Right renal cortex interstitium (tissue), 3 donors: ENCODE results near the gene GOLGA6D. TPM values are rescaled to one million over a fixed set of nuclear protein-coding genes. Genes with fewer than 3 reads are reported as not detected.
"Not testable (repeated sequence)": the region's sequence is repeated elsewhere in the genome, so short reads cannot be mapped to it uniquely, and the experiment has no call there.

Experiments
- DNase-seq, 3 donors: peaks; one replicate each; pipeline ENCODE4 v3.0.0-alpha.2; 2013; ENCODE audit warnings: low read depth in 3 of 3, low spot score in 2 of 3
- polyA plus RNA-seq, 3 donors: library from polyadenylated mRNA; unstranded; fragments of 120-200 nt; gene quantifications; one replicate each; pipeline ENCODE4 v1.2.1, GENCODE V29; 2013; ENCODE audit not compliant: insufficient read length in 3 of 3

GOLGA6D gene
- under 1 TPM in 1 of 3 donors, not detected in 2; 0.11 TPM for polyA plus RNA-seq

GRCh38 chr15:75282572-75282971 lies at the start of gene GOLGA6D:
Gene GOLGA6D, plus strand, starts transcription at chr15:75282835. Its CDS starts 41 bp downstream, at chr15:75282876.
- not testable (repeated sequence) for DNase-seq

GRCh38 chr15:75233504-75234190 lies 49.0 kb upstream of the GOLGA6D start:
- DNase-seq = no peak

GRCh38 chr15:75234191-75234810 lies 48.3 kb upstream of the GOLGA6D start:
- no peak for DNase-seq

- DNase-seq = no peak
These were observed 47.5 kb upstream of the GOLGA6D start for GRCh38 chr15:75235051-75235673.

- no peak for DNase-seq
These were observed 46.6 kb upstream of the GOLGA6D start for GRCh38 chr15:75235760-75236729.

- DNase-seq = no peak
These were observed 45.2 kb upstream of the GOLGA6D start for GRCh38 chr15:75237316-75237982.

- DNase-seq = no peak
These were observed 44.5 kb upstream of the GOLGA6D start for GRCh38 chr15:75238150-75238549.

- not testable (repeated sequence) for DNase-seq
These were observed 36.9 kb upstream of the GOLGA6D start for GRCh38 chr15:75245741-75246140.

- DNase-seq = not testable (repeated sequence)
These were observed 33.6 kb upstream of the GOLGA6D start for GRCh38 chr15:75248991-75249390.

GRCh38 chr15:75249726-75250125 lies 32.9 kb upstream of the GOLGA6D start:
- DNase-seq = no peak

GRCh38 chr15:75251343-75251742 lies 31.3 kb upstream of the GOLGA6D start:
- DNase-seq = not testable (repeated sequence)

- DNase-seq = not testable (repeated sequence)
These were observed 30.4 kb upstream of the GOLGA6D start for GRCh38 chr15:75252285-75252684.

GRCh38 chr15:75258034-75258433 lies 24.6 kb upstream of the GOLGA6D start, which contains the start of gene GOLGA6C:
Gene GOLGA6C, plus strand, starts transcription at chr15:75258334. Its CDS starts 265 bp downstream, at chr15:75258599.
- DNase-seq = not testable (repeated sequence)

- DNase-seq = not testable (repeated sequence)
These were observed 23.9 kb upstream of the GOLGA6D start for GRCh38 chr15:75258620-75259343.

- not testable (repeated sequence) for DNase-seq
These were observed 22.8 kb upstream of the GOLGA6D start for GRCh38 chr15:75259873-75260272.

GRCh38 chr15:75273751-75274359 lies 8.8 kb upstream of the GOLGA6D start:
- DNase-seq = not testable (repeated sequence)

- DNase-seq = not testable (repeated sequence)
These were observed 8.0 kb upstream of the GOLGA6D start for GRCh38 chr15:75274509-75275107.

- not testable (repeated sequence) for DNase-seq
These were observed 7.0 kb upstream of the GOLGA6D start for GRCh38 chr15:75275617-75276016.
